LHCN-M2 (cell line): ENCODE measurements around the gene TNKS1BP1. TPM values are rescaled to one million over a fixed set of nuclear protein-coding genes. Genes with fewer than 3 reads are reported as not detected.
"Not testable (repeated sequence)": the region's sequence is repeated elsewhere in the genome, so short reads cannot be mapped to it uniquely, and the experiment has no call there.

Experiments
- DNase-seq: peaks from one replicate; pipeline ENCODE4 v3.0.0-alpha.2; 2012; ENCODE audit warnings: low read depth
- total RNA-seq: library from RNA; depleted of rRNA; stranded (reverse); fragments of >200 nt; gene quantifications from 2 replicates; pipeline ENCODE4 v1.2.3, GENCODE V29; 2014

TNKS1BP1 gene
- total RNA-seq, 1 experiment from 2014 or later: 114 TPM

DNA sequence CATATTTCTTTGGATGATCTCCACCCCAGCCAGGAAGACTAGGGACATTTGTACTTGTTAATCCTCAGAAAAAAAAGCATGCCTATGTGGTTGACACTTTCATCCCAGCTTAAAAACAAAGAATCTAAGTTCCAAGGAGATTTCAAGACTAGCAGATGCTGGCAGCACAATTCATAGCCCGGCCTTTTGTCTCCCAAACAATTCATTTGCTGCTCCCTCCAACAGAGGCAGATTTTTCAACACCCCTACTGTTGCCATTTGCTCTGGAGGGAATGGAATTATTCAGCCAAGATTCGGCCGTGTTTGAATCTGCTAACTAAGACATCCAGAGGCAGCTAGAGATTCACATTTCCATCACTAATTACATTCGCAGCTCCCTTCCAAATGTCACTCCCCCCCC lies 28.7 kb upstream of the TNKS1BP1 start:
- DNase-seq: no peak

DNA sequence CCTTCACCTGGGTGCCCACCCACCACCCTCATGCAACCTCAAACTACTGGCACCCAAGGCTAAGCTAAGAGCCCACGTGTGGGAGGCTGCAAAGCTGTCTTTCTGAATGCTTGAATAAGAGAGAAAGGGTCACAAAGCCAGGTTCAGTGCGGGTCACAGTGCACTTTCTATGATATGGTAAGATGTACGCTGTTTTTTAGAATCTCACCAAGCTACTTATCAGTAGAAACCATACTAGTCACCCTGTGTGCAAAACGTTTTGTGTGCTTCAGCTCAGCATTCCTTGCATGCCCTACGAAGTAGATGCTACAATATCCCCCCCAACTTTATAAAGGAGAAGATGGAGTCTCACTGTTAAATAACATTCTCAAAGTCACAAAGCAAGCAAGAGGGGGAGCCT lies 28.3 kb upstream of the TNKS1BP1 start:
- no peak for DNase-seq

DNA sequence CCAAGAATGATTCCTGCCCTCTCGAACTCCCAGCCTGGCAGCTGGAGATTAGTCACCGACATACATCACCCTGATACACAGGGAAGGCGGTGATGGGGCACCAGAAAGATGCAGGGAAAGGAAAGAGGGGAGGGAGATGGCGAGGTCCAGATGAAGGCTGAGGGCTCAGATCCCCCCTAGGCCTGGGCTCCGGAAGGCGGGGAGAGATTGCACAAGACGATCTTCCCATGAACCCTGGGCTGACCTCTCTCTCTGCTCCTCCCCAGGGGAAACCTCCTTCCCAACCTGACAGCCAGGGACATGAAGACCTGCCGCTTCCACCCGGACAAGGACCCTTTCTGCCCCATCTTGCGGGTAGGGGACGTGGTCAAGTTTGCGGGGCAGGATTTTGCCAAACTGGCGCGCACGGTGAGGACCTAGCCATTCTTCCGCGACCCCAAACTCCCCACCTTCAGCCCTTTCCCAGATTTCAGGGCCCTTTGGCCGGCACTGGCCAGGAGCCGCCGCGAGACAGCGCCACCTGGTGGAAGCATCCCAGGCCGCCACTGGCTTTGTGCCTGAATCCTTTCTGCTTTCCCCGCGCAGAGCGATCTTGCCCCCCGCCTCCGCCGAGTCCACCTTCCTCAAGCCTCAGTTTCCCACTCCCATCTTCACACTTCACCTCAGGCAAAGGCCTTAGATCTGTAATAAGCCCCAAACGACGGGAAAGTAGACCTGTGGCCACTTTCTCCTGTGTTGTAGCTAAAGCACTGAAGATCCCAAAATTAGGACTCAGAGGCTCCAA lies 24.9 kb upstream of the TNKS1BP1 start:
- DNase-seq: peak; percentile 53

DNA sequence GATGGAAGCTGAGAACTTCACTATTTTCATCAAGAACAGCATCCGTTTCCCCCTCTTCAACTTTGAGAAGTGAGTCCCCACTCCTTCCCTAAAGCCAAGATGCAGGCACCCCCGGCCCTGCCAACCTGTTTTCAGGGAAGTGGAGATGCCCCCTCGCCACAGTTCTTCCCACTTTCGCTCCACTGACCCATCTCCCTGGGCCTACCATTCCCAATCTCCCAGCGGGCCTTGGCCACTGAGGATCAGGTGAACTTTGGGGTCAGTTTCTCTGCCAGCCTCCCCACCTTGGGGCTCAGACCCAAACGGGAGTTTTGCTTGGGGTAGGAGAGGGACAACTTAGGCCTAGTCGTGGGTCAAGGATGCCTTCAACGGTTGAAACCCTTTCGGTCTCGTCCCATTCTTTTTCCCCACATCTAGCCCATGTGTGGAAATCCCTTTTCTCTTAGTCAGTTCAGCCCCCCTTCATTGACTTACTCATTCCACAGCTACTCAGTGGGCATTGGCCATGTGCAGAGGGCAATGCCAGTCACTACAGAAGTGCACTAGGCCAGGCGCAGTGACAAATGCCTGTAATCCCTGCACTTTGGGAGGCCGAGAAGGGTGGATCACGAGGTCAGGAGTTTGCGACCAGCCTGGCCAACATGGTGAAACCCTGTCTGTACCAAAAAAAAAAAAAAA lies 24.0 kb upstream of the TNKS1BP1 start:
- peak; percentile 44 for DNase-seq

DNA sequence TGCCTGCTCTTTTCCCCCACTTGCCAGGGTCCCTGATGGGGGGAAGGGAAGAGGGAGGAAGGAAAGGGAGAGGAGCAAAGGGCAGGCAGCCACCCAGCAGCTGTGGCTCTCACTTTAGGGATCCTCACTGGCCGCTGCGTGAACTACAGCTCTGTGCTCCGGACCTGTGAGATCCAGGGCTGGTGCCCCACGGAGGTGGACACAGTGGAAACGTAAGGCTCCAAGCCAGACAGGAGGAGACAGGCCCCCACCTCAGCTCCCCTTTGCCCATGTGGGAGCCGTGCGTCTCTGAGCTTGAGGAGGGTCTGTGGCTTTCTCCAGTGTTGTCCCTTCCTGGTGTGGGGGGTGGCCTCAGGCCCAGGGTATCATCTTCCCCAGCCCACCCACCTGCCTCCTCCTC lies 23.3 kb upstream of the TNKS1BP1 start:
- DNase-seq: no peak

DNA sequence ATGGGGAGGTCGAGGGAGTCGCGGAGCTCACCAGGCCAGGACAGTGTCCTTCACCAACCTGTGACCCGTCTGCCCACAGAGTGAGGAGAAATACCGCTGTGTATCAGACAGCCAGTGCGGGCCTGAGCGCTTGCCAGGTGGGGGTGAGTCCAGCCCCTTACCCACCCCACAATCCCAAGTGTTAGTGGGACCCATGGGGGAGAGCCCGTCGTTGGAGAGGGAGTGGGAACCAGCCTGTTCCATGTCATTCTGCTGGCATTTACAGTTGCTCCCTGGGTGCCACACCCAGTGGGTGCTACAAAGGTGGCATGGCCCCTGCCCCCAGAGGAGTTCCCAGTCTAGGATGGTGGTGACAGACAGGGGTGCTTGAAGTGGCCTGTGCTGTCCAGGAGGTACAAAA lies 22.6 kb upstream of the TNKS1BP1 start:
- no peak for DNase-seq

DNA sequence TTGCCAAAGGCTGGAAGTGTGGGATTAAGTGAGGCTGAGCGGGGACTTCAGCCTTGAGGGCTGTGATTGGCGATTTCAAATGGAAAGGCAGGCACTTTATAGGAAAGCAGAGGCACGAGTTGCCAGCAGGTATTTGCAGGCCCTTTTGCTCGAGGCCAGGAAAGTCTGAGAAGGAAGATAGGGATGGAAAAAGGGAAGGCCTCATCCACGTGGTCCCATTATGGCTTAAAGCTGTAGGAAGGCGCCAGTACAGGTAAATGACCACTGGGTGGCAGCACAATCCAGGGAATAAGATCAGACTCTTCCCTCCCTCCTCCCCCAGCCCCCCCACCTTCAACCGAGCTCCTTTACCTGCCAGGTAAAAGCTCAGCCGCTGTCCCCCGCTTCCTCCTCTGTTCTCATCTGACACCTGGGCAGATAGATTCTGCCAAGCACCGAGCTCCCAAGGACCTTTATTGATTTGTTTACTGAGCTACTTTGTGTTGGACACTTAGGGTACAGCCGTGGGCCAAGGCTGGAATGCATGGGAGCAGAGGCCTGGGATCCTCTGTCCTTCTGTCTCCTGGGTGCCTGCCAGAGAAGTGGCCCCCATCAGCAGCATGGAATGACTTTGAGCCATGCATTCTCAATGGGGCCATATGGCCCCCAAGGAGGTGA lies 20.9 kb upstream of the TNKS1BP1 start:
- DNase-seq: peak; percentile 55

DNA sequence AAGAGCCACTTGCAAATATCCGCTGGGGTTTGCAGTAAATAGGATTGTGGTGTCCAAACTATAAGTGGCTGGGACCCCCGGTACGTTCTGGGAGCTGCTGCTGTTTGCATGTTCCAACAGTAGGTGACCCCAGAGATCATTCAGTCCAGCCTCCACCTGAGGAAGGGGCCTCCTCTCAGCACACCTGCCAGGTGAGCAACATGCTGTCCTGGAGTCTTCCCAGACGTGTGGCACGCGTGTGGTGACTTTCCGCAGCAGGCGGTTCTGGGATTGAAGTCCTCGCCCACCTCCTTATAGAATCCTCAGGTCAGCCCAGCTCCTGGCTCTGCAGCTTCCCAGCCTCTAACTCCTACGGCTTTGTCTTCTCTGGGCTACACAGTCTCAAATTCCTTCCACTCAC lies 20.1 kb upstream of the TNKS1BP1 start:
- no peak for DNase-seq

DNA sequence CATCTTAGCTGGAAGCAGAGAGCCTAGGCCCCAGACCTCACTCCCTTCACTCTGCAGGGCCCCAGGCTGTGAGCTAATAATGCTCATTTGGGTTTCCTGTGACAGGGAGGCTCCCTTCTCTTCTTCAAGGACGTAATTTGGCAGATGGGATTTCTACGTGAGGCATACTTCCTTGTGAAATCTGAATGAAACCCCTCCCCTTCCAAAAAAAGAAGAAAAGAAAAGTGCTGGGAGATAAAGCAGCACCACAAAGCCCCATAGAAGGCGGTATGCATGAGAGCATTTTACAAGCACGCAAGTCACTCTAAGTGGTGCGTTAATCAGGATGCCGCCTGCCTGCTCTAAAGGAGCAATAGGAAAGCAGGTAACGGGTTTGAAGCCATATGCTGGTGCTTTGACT lies 19.1 kb upstream of the TNKS1BP1 start:
- no peak for DNase-seq

DNA sequence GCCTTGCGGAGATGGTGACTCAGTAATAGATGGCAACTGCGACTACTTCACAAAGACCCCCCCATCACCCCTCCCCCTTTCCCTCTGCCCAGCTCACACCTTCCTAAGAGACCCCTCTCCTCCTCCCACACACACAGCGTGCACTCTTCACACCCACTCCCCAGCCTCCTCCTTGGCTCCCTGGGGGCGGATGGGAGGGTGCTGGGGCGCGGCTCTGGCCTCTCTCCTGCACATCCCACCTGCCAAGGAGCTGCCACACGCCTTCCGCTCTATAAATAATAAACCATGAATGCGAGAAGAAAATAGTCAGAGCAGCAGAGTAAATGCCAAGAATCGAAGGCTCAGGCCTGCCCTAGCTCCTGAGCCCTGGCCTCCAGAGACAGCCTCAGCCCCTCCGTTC lies 17.9 kb upstream of the TNKS1BP1 start:
- no peak for DNase-seq

DNA sequence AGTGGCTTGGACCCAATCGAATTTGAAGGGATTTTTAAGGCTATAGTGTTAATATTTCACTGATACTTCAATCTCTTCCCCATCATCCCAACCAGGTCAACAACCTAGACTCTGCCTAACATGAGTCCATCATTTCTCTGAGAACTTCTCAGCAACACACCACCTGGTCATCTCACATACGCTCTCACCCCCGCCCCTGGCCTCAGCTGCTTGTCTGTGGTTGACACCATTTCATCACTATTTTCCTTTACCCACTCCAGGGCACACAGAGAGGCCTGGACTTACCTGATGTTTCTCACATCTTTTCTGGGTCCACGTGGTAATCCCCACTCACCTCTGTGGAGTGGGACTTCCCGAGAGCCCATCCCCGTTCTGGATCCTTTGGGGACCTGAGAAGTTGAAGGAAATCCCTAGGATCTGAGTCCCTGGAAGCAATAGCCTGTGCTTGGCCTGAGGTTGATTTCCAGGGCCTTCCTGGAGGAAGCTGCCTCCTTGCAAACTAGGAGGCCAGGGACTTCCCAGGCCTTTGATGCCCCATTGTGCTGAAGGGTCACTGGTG lies 16.6 kb upstream of the TNKS1BP1 start:
- DNase-seq: no peak

DNA sequence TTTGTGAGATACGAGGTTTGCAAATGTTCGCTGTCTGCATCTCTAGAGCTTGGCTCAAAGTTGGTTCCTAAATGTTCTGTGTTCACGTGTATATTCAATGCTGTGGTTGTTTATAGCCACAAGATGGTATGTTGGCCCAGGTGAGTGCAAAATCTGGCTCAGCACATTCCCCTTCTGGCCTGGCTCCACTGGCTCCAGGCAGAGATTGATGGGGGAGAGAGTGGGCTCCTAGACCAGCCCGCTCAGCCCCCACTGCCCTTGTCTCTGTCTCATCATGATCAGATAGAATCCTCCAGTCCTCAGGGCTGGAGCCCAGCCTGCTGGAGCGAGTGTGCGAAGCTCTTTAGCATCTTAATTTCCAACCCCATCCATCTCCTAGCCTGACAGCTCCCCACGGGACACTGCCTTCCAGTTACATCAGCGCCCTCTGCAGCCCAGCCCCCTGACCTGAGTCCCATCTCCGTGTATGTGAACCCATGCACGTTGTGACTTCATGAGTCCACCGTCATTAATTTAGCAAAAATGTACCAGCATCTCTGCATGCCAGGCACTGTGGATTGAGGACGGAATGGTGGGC lies 15.4 kb upstream of the TNKS1BP1 start:
- peak; percentile 14 for DNase-seq

DNA sequence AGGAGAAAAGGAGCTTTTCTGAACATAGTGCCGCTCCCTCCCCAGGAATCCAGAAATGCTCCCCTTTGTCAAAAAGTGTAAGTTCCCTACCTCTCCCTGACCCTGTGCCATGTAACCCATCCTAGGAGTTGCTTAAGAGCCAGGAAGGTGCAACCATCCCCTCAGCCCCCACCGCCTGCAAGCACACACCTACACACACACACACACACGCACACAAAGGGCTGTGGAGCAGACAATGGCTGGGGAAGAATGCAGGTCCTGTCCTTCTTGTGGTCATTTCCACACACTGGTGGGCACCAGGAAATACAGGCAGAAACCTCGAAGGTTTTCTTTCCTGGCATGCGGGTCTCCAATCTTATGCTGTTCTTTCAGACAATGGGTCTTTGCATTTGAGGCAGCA lies 14.6 kb upstream of the TNKS1BP1 start:
- DNase-seq: no peak

DNA sequence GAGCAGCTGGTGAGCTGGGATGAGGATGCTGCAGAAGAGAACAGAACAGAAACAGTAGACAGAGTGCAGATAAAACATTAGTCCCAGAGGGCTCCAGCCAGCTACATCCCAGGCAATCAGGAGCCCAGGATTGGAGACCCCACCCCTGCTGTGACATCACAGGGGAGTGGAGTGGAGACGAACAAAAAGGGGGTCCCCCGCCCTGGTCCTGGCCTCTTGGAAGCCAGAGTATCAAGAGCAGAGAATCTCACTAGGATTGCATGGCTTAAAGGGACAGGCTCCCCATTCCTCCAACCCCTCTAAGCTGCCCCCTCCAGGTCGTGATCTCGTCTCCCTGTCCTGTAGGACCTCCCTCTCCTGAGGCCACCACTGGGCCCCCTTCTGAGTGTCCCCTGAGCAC lies 13.4 kb upstream of the TNKS1BP1 start, which contains the start of gene P2RX3:
TSS of gene P2RX3 (plus strand) at position 211 of the 400 bp plus-strand sequence. CDS start 199 bp downstream, outside the sequence.
- DNase-seq: no peak

DNA sequence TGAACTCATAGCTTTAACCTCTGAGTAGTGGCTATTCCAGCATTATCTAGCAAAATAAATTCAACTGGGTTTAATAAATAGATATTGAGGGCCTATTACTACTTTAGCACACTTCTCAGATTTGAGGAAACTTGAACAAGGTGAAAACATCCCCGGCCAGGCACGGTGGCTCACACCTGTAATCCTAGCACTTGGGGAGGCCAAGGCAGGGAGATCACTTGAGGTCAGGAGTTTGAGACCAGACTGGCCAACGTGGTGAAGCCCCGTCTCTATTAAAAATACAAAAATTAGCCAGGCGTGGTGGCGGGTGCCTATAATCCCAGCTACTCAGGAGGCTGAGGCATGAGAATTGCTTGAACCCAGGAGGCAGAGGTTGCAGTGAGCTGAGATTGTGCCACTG lies 12.1 kb upstream of the TNKS1BP1 start:
- DNase-seq: not testable (repeated sequence)

DNA sequence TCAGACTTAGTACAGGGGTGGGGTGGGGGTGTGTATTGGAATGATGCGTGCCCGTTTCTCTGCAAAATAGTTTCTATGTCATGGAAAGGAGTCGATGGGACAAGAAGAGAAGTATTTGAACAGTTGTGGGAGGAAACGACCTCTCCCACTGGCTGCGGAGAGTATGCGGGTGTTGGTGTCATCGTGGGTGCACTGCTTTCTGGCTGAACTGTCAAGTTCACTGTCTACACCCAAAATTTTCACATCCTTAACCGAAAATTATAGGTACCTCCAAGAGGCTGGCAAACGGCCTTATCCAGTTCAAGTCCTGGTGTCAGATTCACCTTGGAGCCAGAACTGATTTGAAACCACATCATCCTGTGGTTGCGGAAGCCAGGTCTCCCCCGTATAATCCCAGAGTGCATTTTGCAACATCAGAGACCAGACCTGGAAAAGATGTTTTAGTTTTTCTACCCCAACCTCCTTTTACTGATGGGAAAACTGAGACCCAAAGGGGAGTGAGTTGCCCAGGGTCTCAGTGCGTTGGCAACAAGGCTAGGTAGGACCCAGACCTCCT lies 11.4 kb upstream of the TNKS1BP1 start:
- no peak for DNase-seq

DNA sequence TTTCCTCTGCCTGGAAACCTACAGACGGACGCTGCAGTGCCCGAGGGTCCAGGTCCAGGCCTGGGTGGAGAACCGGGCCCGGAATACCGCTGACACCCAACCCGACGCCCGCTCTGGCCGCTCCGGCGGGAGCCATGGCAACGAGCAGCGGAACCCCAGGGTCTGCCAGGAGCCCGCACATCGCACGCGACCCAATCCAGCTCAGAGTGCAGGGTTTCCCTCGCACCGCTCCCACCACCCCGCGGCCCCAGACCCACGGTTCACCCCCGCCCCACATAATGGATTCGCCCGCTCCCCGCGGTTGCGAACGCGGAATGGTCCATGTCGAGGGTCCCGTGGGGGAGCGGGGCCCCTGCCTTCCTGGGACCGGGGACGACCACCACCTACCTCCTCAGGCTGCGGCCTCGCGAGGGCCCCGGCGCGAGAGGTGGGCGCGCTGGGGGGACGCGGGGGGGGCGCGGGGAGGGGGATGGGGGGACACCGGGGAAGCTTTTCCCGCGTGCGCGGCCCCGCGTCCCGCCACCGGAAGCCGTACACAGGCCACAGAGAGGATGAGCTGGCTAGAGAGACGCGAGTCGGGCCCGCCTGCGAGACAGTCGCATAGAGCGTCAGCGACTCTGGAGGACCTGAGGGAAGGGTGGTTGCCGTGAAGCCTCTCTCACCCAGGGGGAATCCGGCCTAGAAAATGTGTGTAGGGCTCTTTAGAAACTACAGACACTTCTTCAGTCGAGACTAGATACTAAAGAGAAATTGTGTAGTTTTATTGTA lies 10.8 kb upstream of the TNKS1BP1 start, which contains the start of gene SSRP1:
TSS of gene SSRP1 (minus strand) at position 550 of the 768 bp plus-strand sequence. CDS start 771 bp downstream, outside the sequence.
- peak; percentile 87 for DNase-seq

DNA sequence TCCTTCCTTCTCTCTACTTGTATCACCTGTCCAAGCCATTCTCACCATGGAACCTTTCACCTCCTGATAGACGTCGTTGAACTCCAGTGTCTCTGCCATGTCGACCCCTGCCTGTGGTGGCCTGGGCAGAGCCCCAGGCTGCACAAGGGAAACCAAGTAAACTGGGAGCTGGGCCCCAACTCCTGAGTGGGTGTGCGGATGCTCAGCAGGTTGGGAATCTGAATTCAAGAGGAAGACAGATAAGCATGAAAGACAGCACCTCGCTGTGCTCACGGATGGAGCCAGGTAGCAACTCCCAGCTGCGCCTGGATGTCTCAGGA lies 10.2 kb upstream of the TNKS1BP1 start:
- no peak for DNase-seq

DNA sequence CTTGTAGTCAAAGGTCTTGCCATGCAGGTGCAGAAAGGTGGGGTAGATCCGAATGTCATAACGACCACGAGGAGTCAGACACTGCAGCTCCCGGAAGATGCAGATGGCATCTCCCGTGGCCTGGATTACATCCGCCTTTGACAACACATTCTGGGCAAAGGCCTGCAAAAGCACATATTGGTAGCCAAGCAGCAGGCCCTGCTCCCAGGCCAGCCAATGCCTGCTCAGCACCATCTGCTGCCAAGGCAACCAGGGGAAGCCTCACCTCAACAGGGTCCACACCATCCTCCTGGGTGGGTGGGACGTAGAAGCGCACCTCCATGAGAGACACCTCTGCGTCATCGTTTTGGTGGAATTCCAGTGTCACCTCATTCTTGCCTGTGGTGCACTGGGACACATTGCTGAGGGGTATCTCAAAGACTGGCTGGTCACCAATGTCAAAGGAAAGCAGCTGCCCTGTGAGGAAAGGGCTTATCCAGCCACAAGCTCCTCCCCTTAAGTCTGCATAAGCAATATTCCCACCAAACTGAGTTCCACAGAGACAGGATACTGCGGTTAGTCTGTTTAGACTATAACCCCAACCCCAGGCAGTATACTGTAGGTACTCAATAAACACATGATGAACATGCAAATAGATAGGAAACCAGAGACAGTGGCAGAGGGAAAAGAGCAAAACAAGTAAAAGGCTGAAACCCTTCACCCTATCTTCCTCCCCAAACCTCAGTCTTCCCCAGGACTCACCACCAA lies 8.1 kb upstream of the TNKS1BP1 start:
- DNase-seq: no peak

DNA sequence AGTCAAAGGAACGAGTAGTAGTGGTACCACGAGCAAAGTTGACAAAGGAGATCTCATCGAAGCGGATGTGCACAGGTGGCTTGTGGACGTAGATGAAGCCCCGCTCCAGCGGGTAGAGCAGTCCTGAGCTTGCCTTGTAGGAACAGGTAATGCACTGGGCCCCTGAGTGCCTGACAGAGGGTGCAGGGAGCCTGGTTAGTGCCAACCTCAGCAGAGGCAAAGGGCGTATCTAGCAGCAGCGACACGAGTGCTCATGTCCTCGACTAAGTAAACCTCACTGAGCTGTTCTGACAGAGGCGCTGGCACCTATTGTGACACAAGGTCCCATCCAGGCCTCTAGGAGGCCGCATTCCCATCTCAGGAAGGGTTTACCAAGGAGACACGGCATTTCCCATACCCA lies 7.0 kb upstream of the TNKS1BP1 start:
- DNase-seq: no peak
